ENCODE results near the gene MYT1. TPM values are rescaled to one million over a fixed set of nuclear protein-coding genes. Genes with fewer than 3 reads are reported as not detected.

Gene MYT1
- total RNA-seq, 1 experiment from 2014 or later, result 2.0 TPM

DNA sequence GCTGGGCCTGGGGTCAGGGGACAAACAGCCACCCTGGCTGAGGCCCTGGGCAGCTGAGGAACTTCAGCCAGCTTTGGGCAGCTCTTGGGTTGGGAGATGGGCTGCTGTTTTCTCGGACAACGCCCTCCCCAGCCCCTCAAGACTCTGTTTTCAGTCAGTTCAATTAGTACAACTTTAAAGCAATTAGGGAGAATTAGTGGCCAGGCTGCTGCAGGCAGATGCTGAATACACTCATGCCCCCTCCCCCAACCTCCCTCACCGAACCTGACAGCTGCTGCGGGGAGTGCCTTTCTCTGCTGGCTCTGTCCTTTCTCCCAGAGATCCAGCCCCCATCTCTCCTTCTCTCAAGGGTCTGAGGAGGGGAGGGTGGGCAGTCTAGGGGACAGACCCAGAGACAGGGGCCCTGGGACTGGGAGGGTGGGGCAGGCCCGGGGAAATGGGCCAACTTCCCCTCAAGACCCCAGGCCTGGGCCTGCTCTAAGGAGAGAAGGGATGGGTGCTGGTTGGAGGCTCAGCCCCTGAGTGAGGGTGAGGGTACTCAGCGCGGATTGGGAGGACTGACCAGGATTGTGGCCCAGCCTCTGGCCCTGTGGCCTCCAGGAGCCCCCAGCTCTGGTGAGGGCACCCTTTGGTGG is 17.8 kb upstream of the MYT1 start (continued):
- TF ChIP-seq TCF7 (CRISPR knock-in tag; IDR thresholded peaks at IDR 0.05; ENCODE audit: low read depth), result no peak
- no peak for TF ChIP-seq GRHL2 (CRISPR knock-in tag; IDR thresholded peaks at IDR 0.05; ENCODE audit: insufficient replicate concordance, severe bottlenecking)
- TF ChIP-seq RORB (CRISPR knock-in tag; IDR thresholded peaks at IDR 0.05), result no peak

DNA sequence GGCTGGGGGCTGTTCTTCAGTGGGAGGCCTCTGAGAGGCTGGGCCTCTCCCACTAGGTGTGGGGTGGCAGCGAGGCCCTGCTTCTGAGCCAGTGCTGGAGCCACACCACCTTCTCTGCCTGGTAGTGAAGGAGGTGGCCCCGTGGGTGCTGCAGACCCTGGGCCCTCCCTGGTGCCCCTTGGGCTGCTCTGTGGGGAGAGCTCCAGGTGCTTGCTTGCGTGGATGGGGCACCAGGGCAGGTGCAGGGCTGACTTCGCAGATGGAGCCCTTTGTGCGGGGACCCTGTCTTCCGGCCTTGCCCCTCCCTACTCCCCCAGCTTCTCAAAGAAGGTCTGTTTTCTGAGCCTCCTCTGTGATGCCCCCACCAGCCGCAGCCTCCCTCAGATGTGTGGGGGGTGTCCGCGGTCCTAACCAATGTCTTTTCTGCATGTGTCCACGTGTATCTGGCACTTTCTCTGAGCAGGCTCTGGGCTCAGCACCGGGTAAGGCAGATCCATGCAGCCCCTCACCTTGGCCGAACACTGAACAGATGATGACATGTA is 17.2 kb upstream of the MYT1 start:
- H3K36me3 Mint-ChIP-seq, result peaks cover 26% of the 10 kb centered on the region
- ChIA-PET POLR2A (no interaction called here), CTCF (interaction anchor here (1.5 kb wide), 1 partner anchor 42 kb away, joined by 3 read pairs; no protein-coding TSS in a partner anchor)
- peaks cover 17% of the 10 kb centered on the region for H3K4me1 Mint-ChIP-seq
- no peak overlapping the region for H3K4me3 Mint-ChIP-seq
- H3K9me3 Mint-ChIP-seq, result peaks cover 31% of the 10 kb centered on the region
- H3K27me3 Mint-ChIP-seq (ENCODE audit: low read depth), result no peaks in the 10 kb centered on the region; the same call in 1 of the 2 replicates
- no peak overlapping the region; the same call in 1 of the 2 replicates for H3K27ac Mint-ChIP-seq
- ATAC-seq (no peak), DNase-seq (ENCODE audit: low spot score) (peak; percentile 6)
- TF ChIP-seq HMGA2 (CRISPR knock-in tag; IDR thresholded peaks at IDR 0.05), result no peak
- no peak for TF ChIP-seq JUN (CRISPR knock-in tag; IDR thresholded peaks at IDR 0.05)
- TF ChIP-seq, protein P1, sequence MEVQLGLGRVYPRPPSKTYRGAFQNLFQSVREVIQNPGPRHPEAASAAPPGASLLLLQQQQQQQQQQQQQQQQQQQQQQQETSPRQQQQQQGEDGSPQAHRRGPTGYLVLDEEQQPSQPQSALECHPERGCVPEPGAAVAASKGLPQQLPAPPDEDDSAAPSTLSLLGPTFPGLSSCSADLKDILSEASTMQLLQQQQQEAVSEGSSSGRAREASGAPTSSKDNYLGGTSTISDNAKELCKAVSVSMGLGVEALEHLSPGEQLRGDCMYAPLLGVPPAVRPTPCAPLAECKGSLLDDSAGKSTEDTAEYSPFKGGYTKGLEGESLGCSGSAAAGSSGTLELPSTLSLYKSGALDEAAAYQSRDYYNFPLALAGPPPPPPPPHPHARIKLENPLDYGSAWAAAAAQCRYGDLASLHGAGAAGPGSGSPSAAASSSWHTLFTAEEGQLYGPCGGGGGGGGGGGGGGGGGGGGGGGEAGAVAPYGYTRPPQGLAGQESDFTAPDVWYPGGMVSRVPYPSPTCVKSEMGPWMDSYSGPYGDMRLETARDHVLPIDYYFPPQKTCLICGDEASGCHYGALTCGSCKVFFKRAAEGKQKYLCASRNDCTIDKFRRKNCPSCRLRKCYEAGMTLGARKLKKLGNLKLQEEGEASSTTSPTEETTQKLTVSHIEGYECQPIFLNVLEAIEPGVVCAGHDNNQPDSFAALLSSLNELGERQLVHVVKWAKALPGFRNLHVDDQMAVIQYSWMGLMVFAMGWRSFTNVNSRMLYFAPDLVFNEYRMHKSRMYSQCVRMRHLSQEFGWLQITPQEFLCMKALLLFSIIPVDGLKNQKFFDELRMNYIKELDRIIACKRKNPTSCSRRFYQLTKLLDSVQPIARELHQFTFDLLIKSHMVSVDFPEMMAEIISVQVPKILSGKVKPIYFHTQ (CRISPR knock-in tag; IDR thresholded peaks at IDR 0.05), result no peak
- TF ChIP-seq, protein P2, sequence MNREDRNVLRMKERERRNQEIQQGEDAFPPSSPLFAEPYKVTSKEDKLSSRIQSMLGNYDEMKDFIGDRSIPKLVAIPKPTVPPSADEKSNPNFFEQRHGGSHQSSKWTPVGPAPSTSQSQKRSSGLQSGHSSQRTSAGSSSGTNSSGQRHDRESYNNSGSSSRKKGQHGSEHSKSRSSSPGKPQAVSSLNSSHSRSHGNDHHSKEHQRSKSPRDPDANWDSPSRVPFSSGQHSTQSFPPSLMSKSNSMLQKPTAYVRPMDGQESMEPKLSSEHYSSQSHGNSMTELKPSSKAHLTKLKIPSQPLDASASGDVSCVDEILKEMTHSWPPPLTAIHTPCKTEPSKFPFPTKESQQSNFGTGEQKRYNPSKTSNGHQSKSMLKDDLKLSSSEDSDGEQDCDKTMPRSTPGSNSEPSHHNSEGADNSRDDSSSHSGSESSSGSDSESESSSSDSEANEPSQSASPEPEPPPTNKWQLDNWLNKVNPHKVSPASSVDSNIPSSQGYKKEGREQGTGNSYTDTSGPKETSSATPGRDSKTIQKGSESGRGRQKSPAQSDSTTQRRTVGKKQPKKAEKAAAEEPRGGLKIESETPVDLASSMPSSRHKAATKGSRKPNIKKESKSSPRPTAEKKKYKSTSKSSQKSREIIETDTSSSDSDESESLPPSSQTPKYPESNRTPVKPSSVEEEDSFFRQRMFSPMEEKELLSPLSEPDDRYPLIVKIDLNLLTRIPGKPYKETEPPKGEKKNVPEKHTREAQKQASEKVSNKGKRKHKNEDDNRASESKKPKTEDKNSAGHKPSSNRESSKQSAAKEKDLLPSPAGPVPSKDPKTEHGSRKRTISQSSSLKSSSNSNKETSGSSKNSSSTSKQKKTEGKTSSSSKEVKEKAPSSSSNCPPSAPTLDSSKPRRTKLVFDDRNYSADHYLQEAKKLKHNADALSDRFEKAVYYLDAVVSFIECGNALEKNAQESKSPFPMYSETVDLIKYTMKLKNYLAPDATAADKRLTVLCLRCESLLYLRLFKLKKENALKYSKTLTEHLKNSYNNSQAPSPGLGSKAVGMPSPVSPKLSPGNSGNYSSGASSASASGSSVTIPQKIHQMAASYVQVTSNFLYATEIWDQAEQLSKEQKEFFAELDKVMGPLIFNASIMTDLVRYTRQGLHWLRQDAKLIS (CRISPR knock-in tag; IDR thresholded peaks at IDR 0.05; ENCODE audit: borderline replicate concordance), result no peak
- TF ChIP-seq, protein P3, sequence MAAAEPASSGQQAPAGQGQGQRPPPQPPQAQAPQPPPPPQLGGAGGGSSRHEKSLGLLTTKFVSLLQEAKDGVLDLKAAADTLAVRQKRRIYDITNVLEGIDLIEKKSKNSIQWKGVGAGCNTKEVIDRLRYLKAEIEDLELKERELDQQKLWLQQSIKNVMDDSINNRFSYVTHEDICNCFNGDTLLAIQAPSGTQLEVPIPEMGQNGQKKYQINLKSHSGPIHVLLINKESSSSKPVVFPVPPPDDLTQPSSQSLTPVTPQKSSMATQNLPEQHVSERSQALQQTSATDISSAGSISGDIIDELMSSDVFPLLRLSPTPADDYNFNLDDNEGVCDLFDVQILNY (CRISPR knock-in tag; IDR thresholded peaks at IDR 0.05), result no peak
- no peak for TF ChIP-seq NR2C2 (CRISPR knock-in tag; IDR thresholded peaks at IDR 0.05)
- TF ChIP-seq, protein P4, sequence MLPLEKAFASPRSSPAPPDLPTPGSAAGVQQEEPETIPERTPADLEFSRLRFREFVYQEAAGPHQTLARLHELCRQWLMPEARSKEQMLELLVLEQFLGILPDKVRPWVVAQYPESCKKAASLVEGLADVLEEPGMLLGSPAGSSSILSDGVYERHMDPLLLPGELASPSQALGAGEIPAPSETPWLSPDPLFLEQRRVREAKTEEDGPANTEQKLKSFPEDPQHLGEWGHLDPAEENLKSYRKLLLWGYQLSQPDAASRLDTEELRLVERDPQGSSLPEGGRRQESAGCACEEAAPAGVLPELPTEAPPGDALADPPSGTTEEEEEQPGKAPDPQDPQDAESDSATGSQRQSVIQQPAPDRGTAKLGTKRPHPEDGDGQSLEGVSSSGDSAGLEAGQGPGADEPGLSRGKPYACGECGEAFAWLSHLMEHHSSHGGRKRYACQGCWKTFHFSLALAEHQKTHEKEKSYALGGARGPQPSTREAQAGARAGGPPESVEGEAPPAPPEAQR (CRISPR knock-in tag; IDR thresholded peaks at IDR 0.05), result no peak
- no peak for TF ChIP-seq ZNF138 (CRISPR knock-in tag; conservative IDR thresholded peaks at IDR 0.05)
- TF ChIP-seq, protein P5, sequence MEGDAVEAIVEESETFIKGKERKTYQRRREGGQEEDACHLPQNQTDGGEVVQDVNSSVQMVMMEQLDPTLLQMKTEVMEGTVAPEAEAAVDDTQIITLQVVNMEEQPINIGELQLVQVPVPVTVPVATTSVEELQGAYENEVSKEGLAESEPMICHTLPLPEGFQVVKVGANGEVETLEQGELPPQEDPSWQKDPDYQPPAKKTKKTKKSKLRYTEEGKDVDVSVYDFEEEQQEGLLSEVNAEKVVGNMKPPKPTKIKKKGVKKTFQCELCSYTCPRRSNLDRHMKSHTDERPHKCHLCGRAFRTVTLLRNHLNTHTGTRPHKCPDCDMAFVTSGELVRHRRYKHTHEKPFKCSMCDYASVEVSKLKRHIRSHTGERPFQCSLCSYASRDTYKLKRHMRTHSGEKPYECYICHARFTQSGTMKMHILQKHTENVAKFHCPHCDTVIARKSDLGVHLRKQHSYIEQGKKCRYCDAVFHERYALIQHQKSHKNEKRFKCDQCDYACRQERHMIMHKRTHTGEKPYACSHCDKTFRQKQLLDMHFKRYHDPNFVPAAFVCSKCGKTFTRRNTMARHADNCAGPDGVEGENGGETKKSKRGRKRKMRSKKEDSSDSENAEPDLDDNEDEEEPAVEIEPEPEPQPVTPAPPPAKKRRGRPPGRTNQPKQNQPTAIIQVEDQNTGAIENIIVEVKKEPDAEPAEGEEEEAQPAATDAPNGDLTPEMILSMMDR (IDR thresholded peaks at IDR 0.05), result no peak
- TF ChIP-seq MYBL2 (CRISPR knock-in tag; IDR thresholded peaks at IDR 0.05), result no peak
- TF ChIP-seq MXD4 (CRISPR knock-in tag; IDR thresholded peaks at IDR 0.05; ENCODE audit: borderline replicate concordance), result no peak
